HUES48 (cell line): ENCODE data around the gene TGM4.

Experiments used
- H3K27ac ChIP-seq: one replicate; pipeline ENCODE4 v1.7.0; 2013; ENCODE audit warnings: low read depth, low read length, inconsistent platforms
- H3K27me3 ChIP-seq: 2 replicates; pipeline ENCODE4 v1.6.1; 2013; ENCODE audit warnings: mild to moderate bottlenecking, low read length; ENCODE audit not compliant: control insufficient read depth, insufficient read depth
- H3K36me3 ChIP-seq: 2 replicates; pipeline ENCODE4 v1.6.1; 2013; ENCODE audit warnings: low read length; ENCODE audit not compliant: control insufficient read depth, insufficient read depth
- H3K4me1 ChIP-seq: 2 replicates; pipeline ENCODE4 v1.6.1; 2013; ENCODE audit warnings: mild to moderate bottlenecking, low read length; ENCODE audit not compliant: control insufficient read depth, insufficient read depth
- H3K4me3 ChIP-seq: 2 replicates; pipeline ENCODE4 v1.5.1; 2013; ENCODE audit warnings: mild to moderate bottlenecking, low read depth, low read length
- H3K9ac ChIP-seq: 2 replicates; pipeline ENCODE4 v1.6.1; 2013; ENCODE audit warnings: mild to moderate bottlenecking, low read depth, low read length, moderate library complexity
- H3K9me3 ChIP-seq: 2 replicates; pipeline ENCODE4 v1.6.1; 2013; ENCODE audit warnings: low read length; ENCODE audit not compliant: control insufficient read depth, insufficient read depth

The TGM4 gene

DNA sequence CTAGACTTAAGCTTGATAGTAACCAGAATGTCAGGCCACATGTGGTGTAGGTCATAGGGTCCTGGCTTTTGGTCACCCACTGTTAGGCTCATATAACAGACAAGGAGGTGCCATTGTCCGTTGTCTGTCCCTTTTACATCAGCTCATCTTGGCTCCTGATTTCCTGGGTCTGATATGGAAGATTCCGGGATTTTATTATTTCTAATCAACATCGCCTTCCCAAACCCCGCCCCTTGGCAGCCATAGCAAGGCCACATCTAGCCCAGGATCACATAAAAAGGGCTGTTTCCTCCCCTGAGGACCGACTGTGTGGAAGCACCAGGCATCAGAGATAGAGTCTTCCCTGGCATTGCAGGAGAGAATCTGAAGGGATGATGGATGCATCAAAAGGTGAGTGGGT, at the start of gene TGM4:
TGM4 (plus strand) TSS at position 301 of the 400 bp plus-strand sequence; CDS start at position 372, 71 bp downstream.
- no peak within 1 kb of the TSS for H3K9ac ChIP-seq
- H3K4me1 ChIP-seq: no peaks in the 10 kb centered on the region
- H3K36me3 ChIP-seq: no peaks in the 10 kb centered on the region
- H3K9me3 ChIP-seq: no peaks in the 10 kb centered on the region
- H3K27ac ChIP-seq: no peak within 1 kb of the TSS
- H3K27me3 ChIP-seq: no peaks in the 10 kb centered on the region
- H3K4me3 ChIP-seq: no peak within 1 kb of the TSS

DNA sequence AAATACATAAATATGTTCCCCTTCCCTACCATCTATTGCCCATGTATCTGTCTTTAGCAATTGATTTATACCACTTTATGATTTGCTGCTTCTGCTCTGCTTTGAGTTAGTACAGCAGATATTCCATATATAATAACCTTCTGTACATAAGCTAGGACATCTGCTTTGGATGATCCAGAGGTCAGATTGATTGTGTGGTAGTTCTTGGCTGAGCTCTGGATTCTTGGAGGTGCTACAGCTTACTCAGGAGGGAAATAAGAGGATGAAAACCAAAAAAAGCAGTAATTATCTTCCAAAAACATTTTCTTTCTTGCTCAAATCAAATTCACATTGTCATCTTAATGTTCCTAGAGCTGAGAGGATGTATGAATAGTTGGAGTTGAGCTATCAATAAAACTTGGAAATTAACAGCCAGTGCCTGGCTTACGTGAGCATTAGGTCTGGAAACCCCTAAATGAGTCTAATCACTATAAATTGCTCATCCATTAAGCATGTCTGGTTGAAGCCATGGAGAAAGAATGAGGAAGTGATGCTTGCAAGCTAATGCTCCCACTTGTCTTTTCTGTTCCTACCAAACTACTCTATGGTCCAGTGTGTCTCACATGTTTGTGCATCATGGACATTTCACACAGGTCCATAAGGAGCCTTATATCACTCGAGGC, 49.0 kb upstream of the TGM4 start:
- Histone ChIP-seq H3K9ac (no peak overlapping the region), H3K4me1 (no peaks in the 10 kb centered on the region), H3K4me3 (no peak overlapping the region), H3K36me3 (peaks cover 54% of the 10 kb centered on the region), H3K27ac (no peak overlapping the region), H3K27me3 (no peaks in the 10 kb centered on the region), H3K9me3 (no peaks in the 10 kb centered on the region)

DNA sequence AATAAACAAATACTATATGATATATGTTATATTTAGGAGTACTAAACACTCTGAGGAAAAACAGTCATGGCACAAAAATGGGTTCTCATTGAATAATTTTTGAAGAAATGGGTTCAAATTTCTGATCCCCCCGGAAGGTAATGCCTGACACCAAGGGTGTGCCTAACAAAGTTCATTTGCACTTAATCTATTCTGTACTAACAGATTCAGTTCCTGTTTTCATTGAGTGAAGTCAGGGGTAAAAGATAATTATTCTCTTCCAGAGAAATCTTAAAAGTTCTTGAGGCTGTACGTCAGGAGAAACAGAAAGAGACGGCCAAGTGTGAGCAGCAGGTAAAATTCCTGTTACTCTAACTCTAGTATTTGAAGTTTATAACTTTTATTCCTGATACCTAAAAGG, 47.2 kb upstream of the TGM4 start:
- no peaks in the 10 kb centered on the region for H3K27me3 ChIP-seq
- H3K9me3 ChIP-seq: no peaks in the 10 kb centered on the region
- H3K4me3 ChIP-seq: no peak overlapping the region
- no peak overlapping the region for H3K27ac ChIP-seq
- no peaks in the 10 kb centered on the region for H3K4me1 ChIP-seq
- no peak overlapping the region for H3K9ac ChIP-seq
- peaks cover 72% of the 10 kb centered on the region for H3K36me3 ChIP-seq

DNA sequence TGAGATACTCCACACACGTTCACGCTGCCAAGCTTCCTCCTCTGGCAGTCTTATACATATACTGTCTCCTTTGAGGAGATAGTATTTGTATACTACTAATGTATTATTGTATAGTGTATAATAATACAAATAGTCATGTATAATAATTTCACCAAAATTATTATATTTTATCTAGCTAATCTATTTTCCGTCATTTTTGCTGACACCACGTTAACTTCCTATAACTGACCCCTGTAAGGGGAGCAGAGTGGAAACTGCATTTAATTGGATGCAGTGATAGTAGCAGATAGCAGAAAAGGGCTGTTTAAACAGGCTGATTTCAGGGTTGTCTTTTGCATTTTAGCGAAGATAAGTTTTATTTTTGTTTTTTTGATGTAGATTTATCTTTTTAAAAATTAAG, 43.2 kb upstream of the TGM4 start:
- Histone ChIP-seq H3K9me3 (no peaks in the 10 kb centered on the region), H3K27ac (no peak overlapping the region), H3K4me1 (no peaks in the 10 kb centered on the region), H3K36me3 (peaks cover 69% of the 10 kb centered on the region), H3K27me3 (no peaks in the 10 kb centered on the region), H3K9ac (no peak overlapping the region), H3K4me3 (no peak overlapping the region)

DNA sequence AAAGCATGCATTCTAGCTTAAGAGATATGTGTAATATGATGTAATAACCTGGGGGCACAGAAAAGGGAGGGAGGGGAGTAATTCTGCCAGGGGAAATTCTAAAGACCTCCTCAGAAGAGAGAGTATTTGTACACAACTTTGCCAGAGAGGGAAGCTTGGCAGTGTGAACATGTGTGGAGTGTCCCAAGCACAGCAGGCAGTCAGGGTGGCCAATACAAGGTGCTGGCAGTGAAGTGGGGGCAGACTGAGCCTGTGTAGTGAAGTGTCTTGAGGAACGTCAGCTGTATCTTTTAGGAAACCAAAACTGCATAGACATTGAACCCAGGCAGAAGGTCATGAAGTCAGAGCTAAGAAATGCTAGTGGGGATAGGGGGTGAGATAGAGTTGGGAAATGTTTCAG, 42.4 kb upstream of the TGM4 start:
- Histone ChIP-seq H3K9ac (no peak overlapping the region), H3K9me3 (0 out of 2 replicates have a peak, but pooled peaks cover 4% of the 10 kb centered on the region)

DNA sequence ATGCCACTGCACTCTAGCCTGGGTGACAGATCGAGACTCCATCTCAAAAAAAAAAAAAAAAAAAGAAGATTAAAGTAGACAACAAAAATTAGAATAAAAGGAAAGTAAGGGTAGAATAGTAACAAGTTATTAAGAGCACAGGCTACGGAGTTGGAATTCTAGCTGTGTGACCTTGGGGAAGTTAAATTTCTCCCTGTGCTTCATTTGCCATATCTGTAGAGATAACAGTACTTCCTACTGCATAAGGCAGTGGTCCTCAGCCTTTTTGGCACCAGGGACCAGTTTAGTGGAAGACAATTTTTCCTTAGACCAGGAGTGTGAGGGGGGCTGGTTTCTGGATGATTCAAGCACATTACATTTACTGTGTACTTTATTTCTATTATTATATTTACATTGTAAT, 41.4 kb upstream of the TGM4 start:
- Histone ChIP-seq H3K9me3 (0 out of 2 replicates have a peak, but pooled peaks cover 4% of the 10 kb centered on the region), H3K27me3 (no peaks in the 10 kb centered on the region), H3K9ac (no peak overlapping the region), H3K4me1 (no peaks in the 10 kb centered on the region), H3K4me3 (no peak overlapping the region), H3K36me3 (peaks cover 69% of the 10 kb centered on the region), H3K27ac (no peak overlapping the region)

More for the DNA sequence above, 42.4 kb upstream of the TGM4 start:
- H3K4me1 ChIP-seq: no peaks in the 10 kb centered on the region
- no peaks in the 10 kb centered on the region for H3K27me3 ChIP-seq
- H3K27ac ChIP-seq: no peak overlapping the region
- no peak overlapping the region for H3K4me3 ChIP-seq
- peaks cover 68% of the 10 kb centered on the region for H3K36me3 ChIP-seq

DNA sequence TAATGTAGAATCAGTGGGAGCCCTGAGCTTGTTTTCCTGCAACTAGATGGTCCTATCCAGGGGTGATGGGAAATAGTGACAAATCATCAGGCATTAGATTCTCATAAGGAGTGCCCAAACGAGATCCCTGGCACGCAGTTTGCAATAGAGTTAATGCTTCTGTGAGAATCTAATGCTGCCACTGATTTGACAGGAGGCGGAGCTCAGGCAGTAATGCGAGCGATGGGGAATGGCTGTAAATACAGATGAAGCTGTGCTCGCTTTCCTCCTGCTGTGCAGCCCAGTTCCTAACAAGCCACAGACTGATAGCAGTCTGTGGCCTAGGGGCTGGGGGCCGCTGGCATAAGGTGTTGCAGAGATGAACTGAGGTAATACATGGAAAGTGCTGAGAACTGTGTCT, 41.0 kb upstream of the TGM4 start:
- H3K36me3 ChIP-seq: peaks cover 69% of the 10 kb centered on the region
- no peak overlapping the region for H3K27ac ChIP-seq
- H3K9ac ChIP-seq: no peak overlapping the region
- H3K9me3 ChIP-seq: peaks cover 4% of the 10 kb centered on the region; the same call in 1 of the 2 replicates
- H3K4me3 ChIP-seq: no peak overlapping the region
- no peaks in the 10 kb centered on the region for H3K4me1 ChIP-seq
- no peaks in the 10 kb centered on the region for H3K27me3 ChIP-seq

DNA sequence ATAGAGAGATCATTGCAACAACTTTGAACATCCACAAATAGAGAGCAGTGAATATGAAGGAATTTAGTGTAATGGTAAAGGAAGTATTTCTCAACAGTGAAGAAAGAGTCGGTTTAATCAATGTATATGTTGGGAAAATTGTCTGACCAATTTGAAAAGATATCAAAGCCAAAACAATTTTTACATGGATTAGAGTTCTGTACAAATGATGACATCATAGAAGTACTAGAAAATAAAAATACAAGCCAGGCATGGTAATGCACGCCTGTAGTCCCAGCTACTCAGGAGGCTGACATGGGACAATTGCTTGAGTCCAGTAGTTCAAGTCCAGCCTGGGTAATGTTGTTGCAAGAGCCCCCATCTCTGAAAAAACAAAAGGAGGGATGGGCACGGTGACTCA, 38.7 kb upstream of the TGM4 start:
- H3K9me3 ChIP-seq: peaks cover 4% of the 10 kb centered on the region; the same call in 1 of the 2 replicates
- H3K4me1 ChIP-seq: no peaks in the 10 kb centered on the region
- H3K27me3 ChIP-seq: no peaks in the 10 kb centered on the region
- no peak overlapping the region for H3K9ac ChIP-seq
- H3K36me3 ChIP-seq: peaks cover 77% of the 10 kb centered on the region
- H3K4me3 ChIP-seq: no peak overlapping the region
- H3K27ac ChIP-seq: no peak overlapping the region

DNA sequence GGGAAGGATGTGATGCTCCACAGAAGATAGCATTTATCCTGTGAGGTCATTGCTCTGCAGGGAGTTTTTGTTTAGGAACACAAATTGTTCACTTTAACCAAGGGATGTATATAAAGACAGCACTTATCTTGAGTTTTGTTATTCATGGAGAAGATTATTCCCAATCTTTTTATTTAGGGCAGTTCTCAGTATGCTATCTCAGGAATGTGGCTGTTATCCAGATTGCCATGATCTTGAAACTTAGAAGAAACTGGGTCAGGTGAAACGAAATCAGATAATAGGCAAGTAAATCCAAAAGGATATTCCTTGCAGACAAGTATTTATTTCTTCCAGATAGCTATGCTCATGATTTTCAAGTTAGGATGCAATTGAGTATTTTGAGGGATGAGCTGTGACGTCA, 32.0 kb upstream of the TGM4 start:
- H3K9me3 ChIP-seq: no peaks in the 10 kb centered on the region; the same call in 1 of the 2 replicates
- H3K27ac ChIP-seq: no peak overlapping the region
- H3K4me1 ChIP-seq: no peaks in the 10 kb centered on the region
- no peak overlapping the region for H3K4me3 ChIP-seq
- H3K36me3 ChIP-seq: peaks cover 86% of the 10 kb centered on the region
- no peak overlapping the region for H3K9ac ChIP-seq
- H3K27me3 ChIP-seq: no peaks in the 10 kb centered on the region

DNA sequence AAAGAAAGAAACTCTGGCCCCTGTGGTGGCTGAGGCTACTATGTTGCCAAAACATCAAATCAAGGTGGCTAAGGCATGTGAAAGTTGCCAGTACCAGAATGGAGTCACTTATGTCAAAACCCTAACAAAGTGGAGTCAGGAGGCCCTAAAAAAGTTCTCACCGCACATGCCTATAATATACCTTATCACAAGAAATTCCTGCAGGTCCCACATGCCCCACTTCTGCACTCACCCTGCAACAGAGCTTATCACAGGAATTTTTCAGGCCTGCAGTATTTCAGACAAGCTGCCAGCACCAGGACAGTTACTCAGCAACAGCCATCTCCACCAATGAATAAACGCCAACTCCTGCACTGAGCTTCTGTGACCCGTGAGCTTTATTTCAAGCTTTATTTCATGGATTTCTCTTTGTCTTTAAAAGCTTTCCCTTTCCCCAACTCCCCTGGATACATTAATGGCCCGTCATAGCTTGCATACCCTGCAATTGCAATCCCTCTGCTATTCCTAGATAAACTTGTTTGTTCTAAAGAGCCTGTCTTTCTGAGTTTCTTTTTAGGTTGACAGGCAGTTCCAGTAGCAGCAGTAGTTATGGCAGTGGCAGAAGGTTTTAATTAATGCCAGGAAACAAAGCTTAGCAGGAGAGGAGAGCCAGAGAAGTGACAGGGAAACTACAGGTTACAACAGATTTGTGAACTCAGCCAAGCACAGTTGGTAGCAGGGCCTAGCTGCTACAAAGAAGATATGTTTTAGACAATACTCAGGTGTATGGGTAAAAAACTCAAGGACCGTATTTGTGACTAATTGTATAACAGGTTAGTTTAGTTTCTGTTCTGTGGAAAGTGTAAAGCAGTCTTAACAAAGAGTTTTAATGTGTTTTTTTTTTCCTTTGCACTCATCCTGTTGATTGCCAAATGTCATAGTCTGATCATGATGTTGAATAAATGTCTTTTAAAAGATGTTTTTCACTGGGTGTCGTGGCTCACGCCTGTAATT, 28.6 kb upstream of the TGM4 start:
- Histone ChIP-seq H3K27ac (no peak overlapping the region), H3K9me3 (no peaks in the 10 kb centered on the region), H3K36me3 (peaks cover 61% of the 10 kb centered on the region), H3K4me3 (no peak overlapping the region), H3K4me1 (no peaks in the 10 kb centered on the region), H3K9ac (no peak overlapping the region), H3K27me3 (no peaks in the 10 kb centered on the region)

DNA sequence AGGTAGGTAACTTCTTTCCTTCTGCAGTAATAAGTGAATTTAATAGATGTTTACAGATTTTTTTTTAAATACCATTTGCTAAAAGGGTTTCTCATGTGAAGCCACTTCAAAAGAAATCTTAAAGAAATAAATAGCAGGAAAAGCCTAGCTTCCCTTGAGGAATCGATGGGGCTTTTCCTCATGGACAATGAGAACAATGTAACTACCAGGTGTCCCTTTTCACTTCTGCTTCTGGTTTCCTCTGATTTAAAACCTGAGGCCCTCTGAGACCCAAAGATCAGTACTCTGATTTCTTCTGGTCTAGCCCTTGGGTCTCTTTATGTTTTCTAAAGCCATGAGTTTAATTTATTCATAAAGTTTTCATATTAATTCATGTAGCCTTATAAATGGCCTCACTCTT, 25.8 kb upstream of the TGM4 start:
- Histone ChIP-seq H3K36me3 (peaks cover 57% of the 10 kb centered on the region), H3K4me3 (no peak overlapping the region), H3K27ac (no peak overlapping the region), H3K27me3 (no peaks in the 10 kb centered on the region), H3K9ac (no peak overlapping the region), H3K4me1 (no peaks in the 10 kb centered on the region), H3K9me3 (no peaks in the 10 kb centered on the region)
